HG03025 (cell line): ENCODE results near the gene RPS19.

Source experiments
- ATAC-seq: cut with Tn5 transposase; IDR thresholded peaks from one replicate; pipeline ENCODE4 v1.9.1; 2021; ENCODE audit warnings: mild to moderate bottlenecking, moderate library complexity; ENCODE audit not compliant: unreplicated experiment, low FRiP score

The RPS19 gene

DNA sequence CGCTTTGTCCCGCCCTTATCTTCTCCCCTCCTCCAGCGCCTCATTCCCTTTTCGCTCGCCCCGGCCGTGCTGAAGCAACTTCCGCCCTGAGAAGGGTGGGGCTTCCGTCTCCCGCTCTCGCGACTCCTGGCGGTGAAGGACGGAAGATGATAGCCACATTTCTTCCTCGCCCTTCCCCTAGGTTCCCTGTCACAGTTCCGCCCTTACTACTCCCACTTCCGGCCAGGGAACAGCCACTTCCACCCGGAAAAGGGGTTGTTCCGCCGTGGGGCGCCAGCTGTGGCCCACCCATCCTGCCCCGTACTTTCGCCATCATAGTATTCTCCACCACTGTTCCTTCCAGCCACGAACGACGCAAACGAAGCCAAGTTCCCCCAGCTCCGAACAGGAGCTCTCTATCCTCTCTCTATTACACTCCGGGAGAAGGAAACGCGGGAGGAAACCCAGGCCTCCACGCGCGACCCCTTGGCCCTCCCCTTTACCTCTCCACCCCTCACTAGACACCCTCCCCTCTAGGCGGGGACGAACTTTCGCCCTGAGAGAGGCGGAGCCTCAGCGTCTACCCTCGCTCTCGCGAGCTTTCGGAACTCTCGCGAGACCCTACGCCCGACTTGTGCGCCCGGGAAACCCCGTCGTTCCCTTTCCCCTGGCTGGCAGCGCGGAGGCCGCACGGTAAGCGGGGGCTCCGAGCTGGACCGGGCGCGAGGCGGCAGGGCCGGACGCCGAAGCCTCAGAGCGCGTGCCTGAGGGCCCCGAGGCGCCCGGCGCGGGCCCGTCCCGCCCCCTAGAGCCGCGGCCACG lies at the start of gene RPS19:
RPS19 (plus strand) TSS at position 638 of the 801 bp plus-strand sequence. CDS start 520 bp downstream, outside the sequence.
- peak; percentile 76 for ATAC-seq

DNA sequence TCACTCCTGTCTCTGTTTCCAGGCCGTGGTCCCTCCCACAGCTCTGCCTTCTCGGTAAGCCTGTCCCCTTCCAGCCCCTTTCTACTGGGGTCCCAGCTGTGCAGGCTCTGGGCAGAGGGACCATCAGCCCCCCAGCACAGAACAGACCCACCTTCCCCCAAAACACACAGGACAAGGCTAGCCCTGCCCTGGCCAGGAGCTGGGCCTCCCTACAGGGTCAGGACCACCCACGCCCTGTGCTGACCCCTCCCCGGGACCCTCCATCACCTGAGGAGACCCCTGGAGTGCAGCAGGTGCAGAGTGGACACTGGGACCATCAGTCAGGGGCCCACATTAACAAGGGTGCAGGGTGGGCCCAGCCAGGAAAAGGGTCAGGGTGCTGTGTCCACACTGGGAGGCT lies 49.8 kb upstream of the RPS19 start:
- no peak for ATAC-seq

DNA sequence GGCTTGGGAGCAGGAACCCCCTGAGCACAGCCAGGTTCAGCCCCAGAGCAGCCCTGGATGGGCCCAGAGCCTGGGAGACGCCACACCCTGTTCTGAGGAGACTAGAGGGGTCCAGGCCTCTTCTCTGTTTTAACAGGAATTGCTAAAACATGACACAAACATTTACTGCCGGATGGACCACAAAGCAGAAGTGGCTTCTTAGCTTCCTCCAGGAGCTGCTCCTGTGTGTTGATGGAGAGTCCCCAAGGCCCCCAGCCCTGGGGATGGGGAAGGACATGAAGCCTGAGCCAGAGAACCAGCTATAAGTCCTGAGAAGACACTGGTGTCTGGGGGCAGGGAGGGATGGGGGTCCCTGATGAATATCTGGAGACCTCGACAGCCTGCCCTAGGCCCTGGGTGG lies 49.0 kb upstream of the RPS19 start:
- no peak for ATAC-seq

DNA sequence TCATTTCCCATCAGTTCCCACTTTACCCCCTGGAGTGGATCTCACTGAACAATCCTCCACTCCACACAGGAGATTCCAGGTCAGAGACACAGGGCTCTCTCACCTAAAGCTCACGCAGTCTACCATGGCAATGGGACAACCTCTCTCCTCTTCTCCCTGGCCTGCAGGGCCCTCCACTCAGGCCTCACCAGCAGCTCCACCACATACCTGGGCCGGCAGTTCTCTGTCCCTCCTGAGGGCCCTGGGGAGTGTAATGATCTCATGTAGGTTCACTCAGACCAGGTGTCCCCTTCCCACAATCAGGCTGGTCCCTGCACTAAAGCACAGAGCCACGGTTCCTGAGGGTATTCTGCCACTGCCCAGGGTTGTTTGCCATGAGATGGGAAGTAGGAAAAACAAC lies 48.1 kb upstream of the RPS19 start:
- ATAC-seq, result no peak

DNA sequence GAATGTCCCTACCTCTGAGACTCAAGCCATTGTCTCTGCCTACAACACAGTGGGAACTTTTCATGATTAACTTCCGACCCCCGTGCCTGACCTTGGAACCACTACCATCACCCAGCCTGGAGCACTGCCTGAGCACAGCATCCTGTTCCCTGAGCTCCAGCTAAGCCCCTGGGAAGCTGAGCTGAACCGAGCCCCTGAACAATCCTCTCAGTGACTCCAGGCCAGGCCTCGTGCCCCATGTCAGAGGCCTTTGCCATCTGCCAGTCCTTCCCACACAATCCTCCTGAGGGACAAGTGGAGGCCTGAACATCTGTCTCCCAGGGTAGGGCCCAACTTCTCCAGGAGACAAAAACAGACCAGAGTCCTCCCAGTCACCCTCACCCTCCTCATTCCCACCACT lies 46.1 kb upstream of the RPS19 start:
- ATAC-seq, result no peak

DNA sequence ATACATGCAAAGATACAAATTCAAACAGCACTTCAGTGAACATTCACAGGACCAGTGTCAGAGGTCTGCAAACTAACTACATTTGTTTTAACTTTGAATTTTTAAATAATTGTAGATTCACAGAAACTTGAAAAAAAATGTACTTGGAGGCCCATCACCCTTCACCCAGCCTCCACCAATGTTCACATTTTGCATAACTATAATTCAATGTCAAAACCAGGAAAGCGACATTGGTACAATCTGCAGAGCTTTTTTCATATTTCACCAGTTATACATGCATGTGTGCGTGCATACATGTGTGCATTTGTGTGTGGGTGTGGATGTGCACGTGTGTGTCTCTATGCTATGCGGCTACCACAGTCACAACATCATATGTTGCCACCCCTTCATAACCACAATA lies 44.8 kb upstream of the RPS19 start:
- no peak for ATAC-seq

DNA sequence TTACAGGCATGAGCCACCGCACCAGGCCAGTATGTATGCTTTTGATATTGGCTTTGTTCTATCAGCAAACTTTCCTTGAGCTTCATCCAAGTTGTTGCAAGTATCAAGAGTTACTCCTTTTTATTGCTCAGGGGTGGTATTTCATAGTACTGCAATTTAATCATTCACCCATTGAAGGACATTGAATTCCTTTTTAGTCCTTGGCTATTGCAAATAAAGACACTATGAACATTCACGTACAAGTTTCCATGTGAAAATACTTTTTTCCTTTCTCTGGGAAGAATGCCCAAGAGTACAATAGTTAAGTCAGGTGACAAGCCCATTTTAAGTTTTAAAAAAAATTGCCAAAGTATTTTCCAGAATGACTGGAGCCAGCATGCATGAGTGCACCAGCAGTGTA lies 43.3 kb upstream of the RPS19 start:
- no peak for ATAC-seq

DNA sequence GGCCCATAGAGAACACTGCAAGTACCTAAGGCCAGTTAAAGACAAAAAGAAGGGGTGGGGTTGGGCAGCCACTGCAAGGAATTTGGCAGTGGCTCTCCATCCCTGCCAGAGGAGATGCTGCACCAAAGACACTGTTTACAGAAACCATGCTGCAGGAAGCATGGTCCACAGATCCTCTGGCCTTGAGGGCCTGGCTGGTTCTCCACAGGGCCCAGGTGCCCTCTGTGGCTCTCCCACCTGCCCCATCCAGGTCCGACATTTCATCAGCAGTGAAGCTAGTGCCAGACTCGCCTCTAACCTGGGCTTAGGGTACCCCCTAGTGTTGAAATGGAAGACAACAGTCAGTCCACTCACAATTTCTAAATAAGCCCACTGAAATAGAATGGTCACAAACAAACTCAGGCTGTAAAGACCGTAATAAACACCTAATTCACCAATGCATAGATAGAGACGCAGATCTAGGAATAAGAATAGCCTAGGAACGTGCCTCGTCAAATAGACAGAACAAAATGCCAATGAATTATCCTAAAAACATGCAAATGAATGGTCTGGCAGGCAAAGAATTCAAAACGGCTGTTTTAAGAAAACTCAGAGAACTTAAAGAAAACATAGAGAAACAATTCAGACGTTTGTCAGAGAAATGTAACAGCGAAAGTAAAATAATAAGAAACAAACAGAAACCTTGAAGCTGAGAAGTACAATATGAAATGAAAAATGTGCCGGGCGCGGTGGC lies 38.9 kb upstream of the RPS19 start:
- no peak for ATAC-seq

DNA sequence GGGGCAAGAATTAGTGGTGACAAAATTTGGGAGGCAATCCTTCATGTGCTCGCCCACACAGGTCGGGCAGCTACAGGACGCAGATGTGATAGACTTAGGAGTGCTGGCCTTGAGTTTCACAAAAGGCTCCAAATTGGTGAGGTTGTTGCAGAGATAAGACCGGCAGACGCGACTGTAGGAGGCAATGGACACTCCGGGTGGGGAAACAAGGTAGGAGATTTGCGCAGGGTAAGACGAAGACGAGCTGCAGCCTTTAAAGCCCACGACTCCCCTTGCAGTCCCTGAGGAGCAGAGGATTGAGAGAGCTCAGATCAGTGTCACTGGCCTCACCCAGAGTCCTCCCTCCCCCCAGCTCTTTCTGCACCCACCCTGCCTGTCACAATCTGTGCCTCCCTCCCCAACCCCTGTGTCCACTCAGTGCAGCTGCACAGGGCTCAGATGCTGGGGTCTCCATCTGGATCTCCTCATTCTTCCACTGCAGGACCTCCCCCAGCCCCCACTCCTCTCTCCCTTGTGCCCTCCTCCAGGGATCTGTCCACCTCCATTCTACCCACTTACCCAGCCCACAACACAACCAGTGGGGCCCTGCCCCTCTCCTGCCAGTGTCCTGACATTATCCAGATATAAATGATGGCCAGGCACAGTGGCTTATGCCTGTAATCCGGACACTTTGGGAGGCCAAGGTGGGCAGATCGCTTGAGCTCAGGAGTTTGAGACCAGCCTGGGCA lies 21.9 kb upstream of the RPS19 start:
- no peak for ATAC-seq

DNA sequence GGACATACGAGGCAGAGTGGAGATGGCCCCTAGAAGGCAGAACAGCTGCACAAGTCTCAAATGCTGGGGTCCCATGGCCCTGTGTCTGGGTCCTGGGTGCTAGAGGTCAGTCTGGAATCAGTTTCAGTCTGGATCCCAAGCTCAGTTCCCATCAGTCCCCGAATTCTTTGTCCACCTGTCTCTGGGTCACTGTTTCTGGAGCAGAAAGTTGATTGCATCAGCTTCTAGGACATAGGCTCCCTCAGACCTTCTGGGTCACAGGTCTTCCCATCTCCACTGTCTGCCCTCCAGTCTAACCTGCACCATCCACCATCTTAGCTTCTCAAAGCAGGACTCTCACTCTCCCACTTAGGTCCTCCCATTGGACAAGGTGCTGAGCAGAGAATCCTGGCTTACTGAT lies 20.8 kb upstream of the RPS19 start:
- ATAC-seq, result no peak

DNA sequence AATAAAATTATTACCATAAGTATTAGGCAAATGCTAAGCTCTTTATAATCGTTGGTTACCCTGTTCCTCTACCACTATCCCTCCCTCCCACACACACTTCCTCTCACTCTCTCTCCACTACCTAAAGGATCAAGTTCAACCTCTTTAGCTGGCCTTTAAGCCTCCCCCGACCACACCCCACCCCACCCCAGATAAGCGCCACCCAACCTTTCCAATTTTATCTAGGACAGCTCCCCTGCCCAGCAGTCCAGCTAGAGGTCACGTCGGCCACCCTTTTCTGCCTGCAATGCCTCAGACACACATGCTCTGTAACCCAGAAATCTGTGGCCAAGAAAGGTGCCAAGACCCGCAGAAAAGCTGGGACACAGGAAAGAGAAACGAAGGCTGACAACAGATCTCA lies 16.7 kb upstream of the RPS19 start:
- no peak for ATAC-seq

DNA sequence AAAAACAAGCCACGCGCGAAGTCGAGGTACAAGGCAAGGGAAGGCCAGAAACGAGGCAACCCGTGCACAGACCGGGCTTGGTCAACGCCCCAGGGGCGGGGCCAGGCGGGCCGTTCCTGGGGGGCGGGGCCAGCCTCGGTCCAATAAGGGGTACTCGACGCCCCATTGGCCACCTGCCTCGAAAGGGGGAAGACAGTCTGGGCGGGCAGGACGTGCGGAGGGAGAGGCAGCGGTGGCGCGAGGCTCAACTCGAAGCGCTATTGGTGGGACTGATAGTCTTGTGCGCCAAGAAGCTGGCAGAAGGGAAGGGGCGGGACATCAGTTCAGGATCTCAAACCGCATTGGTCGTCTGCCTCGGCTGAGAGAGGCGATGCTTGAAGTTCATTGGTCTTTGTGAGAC lies 15.5 kb upstream of the RPS19 start, which contains the start of gene LYPD4:
LYPD4 (minus strand) TSS at position 83 of the 400 bp plus-strand sequence. CDS start 5,398 bp downstream, outside the sequence.
- ATAC-seq, result no peak

DNA sequence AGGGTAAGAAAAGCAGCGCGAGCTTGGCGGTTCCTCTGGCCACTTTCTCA lies 15.2 kb upstream of the RPS19 start, which contains the start of gene DMRTC2:
DMRTC2 (plus strand) TSS at position 42 of the 50 bp plus-strand sequence. CDS start 2,387 bp downstream, outside the sequence.
- no peak for ATAC-seq

DNA sequence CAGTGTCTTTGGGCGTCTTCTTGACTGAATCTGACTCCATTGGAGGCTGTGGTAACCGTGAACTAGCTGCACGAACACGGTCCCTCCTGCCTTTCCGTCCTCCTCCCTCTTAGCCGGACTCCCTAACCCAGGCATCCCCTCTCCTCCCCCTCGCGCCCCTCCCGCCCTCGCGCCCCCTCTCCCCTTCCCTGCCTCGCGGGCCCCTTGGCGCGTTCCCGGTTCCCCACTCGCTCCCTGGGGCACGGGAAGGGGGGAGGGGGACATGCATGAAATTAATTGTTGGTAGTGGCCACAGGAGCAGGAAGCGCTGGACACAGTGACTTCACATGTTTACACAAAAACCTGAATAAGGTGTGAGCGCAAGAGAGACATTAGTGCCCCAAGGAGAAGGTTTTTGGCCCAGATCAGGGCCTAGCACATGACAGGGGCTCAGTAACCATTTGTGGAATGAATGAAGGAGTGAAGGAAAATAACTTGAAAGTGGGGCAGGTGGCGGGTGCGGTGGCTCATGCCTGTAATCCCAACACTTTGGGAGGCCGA lies 14.9 kb upstream of the RPS19 start:
- no peak for ATAC-seq

DNA sequence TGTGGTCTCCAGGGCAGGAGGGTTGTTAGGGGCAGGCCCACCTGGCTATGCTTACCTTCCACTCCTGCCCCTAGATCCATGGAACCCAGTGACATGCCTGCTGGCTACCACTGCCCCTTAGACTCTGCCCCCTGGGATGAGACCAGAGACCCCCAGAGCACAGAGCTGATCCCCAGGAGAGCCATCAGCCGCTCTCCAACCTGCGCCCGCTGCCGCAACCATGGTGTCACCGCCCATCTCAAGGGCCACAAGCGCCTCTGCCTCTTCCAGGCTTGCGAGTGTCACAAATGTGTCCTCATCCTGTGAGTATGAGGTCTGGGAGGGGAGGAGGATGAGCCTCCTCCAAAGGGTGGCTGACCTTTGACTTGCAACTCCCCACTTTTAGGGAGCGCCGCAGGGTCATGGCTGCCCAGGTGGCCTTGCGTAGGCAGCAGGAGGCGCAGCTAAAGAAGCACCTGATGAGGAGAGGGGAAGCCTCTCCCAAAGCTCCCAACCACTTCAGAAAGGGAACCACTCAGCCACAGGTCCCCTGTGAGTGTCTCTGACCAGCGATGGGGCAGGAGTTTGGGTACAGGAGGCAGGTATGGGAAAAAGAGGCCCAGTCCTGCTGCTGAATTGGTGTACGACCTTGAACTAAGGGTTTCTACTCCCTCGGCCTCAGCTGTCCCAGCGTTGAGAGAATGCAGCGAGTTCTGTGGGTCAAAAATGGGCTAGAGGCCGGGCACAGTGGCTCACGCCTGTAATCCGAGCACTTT lies 12.5 kb upstream of the RPS19 start:
- no peak for ATAC-seq

DNA sequence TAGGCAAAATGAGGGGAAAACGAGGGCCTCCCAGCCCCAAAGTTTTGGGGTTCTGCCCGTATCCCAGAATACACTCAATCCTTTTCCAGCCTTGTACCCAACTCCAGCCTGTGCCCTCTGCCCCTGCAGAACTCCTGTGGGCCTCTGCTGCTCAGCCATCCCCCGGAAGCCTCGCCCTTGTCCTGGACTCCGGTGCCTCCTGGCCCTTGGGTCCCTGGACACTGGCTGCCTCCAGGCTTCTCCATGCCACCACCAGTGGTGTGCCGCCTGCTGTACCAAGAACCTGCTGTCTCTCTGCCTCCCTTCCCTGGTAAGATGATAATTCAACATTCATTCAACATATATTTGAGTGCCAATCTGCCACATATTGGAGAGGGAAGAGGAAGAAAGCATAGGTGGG lies 11.4 kb upstream of the RPS19 start:
- no peak for ATAC-seq

DNA sequence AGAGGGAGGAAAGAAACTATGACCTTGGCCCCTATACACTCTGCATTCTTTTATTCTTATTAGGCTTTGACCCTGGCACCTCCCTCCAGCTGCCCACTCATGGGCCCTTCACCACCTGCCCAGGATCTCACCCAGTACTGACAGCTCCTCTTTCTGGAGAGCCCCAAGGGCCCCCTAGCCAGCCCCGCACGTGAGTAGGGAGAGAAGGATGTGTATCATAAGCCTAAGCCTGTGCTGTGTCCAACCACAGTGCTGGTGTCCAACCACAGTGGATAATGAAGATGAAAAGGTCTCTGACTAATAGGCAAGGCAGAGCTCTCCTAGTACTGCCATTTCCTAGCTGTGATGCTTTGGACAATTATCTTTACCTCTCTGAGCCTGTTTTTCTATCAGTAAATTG lies 11.0 kb upstream of the RPS19 start:
- no peak for ATAC-seq

DNA sequence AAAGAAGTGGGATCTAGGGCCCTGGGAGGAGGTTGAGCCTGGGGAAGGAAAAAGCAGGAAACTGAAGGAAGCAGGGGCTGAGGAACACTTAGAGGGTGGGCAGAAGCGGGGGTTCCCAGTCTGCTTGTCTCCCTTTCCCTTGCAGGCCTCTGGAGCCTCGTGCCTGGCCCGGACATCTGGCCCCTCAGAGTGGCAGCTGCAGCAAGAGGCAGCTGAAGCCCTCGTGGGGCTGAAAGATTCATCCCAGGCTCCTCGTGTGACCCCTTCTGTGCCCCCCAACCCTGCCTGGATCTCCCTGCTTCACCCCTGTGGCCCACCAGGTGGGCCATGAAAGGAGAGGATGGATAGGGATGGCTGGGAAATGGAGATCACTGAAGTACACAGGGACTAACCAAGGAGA lies 9.7 kb upstream of the RPS19 start:
- ATAC-seq, result no peak

DNA sequence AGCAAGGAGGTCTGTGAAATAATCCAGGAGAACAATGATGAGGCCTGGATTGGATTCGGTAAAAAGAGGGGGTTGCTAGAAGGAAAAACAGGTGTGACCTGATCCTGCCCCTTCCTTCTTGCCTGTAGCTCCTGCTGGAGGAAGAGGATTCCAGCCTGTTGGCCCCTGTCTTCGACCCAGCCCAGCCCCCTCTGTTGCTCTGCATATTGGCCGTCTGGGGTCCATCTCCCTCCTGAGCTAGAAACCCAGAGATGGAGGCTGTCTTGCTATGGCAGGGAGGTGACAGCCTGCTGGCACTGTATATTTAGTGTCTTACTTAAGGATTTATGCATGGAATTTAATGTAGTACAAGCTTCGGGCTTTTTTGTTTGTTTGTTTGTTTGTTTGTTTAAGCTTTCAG lies 8.6 kb upstream of the RPS19 start:
- ATAC-seq, result no peak

DNA sequence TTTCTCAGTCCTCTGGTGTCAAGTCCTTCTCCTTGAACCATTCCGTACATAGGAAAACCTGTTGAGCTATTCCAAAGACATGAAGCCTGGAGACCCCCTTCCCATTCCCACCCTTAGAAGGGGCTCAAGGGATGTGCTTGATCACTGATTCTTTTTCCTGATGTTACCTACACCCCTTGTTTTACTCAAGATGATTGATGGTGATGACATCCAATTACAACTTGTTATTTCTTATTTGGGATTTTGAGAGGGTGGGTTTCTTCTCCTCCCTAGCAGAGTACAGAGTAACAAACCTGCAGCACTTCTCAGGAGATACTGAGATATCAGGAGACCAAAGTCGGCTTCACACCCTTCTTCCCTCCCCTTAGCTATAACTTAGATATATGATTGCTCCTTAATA lies 6.7 kb upstream of the RPS19 start:
- ATAC-seq, result no peak

DNA sequence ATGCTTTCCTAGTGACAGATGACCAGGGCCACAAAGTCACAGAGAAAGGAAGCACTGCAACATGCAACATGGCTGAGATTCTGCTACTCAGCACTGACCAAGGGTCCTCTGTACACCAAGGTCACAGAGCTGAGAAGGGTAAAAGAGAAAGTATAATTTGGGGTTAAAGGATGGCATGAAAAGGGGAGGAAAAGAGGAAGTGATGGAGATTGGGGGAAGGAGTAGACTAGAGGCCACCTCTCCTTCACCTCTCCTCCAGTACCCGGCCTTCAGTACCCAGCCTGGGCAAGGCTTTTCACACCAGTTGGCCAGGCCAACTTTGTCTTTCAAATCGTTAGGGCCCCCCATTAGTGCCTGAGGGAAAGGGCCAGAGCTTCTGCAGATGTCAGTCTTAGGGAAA lies 6.3 kb upstream of the RPS19 start:
- no peak for ATAC-seq
